ENCODE results near the gene TBC1D16.

Gene TBC1D16

GRCh38 chr17:80035687-80035936, at the start of gene TBC1D16:
TBC1D16 (minus strand) TSS chr17:80035872; CDS start chr17:80013547, 22,325 bp downstream.
- DNase-seq (ENCODE audit: low read depth in 2 of 2), result no peak

GRCh38 chr17:80084773-80085172, 49.1 kb upstream of the TBC1D16 start:
- DNase-seq (ENCODE audit: low read depth in 2 of 2), result no peak

GRCh38 chr17:80083136-80083661, 47.5 kb upstream of the TBC1D16 start:
- no peak for DNase-seq (ENCODE audit: low read depth in 2 of 2)

- peak; percentile 32 to 37 for DNase-seq (ENCODE audit: low read depth in 2 of 2)
Measured at GRCh38 chr17:80082403-80083135, 46.9 kb upstream of the TBC1D16 start.

GRCh38 chr17:80081596-80081995, 45.9 kb upstream of the TBC1D16 start:
- no peak for DNase-seq (ENCODE audit: low read depth in 2 of 2)

GRCh38 chr17:80080081-80080480, 44.4 kb upstream of the TBC1D16 start:
- no peak for DNase-seq (ENCODE audit: low read depth in 2 of 2)

- DNase-seq (ENCODE audit: low read depth in 2 of 2), result no peak
Measured at GRCh38 chr17:80072410-80072809, 36.7 kb upstream of the TBC1D16 start.

GRCh38 chr17:80071116-80071841, 35.6 kb upstream of the TBC1D16 start:
- no peak for DNase-seq (ENCODE audit: low read depth in 2 of 2)

- no peak for DNase-seq (ENCODE audit: low read depth in 2 of 2)
Measured at GRCh38 chr17:80070375-80071115, 34.9 kb upstream of the TBC1D16 start.

- no peak for DNase-seq (ENCODE audit: low read depth in 2 of 2)
Measured at GRCh38 chr17:80068301-80069222, 32.9 kb upstream of the TBC1D16 start.

- no peak for DNase-seq (ENCODE audit: low read depth in 2 of 2)
Measured at GRCh38 chr17:80067393-80067986, 31.8 kb upstream of the TBC1D16 start.

GRCh38 chr17:80065478-80066170, 30.0 kb upstream of the TBC1D16 start:
- no peak for DNase-seq (ENCODE audit: low read depth in 2 of 2)

- DNase-seq (ENCODE audit: low read depth in 2 of 2), result no peak
Measured at GRCh38 chr17:80064696-80065095, 29.0 kb upstream of the TBC1D16 start.

GRCh38 chr17:80063830-80064585, 28.3 kb upstream of the TBC1D16 start:
- no peak for DNase-seq (ENCODE audit: low read depth in 2 of 2)

- no peak for DNase-seq (ENCODE audit: low read depth in 2 of 2)
Measured at GRCh38 chr17:80061421-80061820, 25.7 kb upstream of the TBC1D16 start.

GRCh38 chr17:80060644-80061043, 25.0 kb upstream of the TBC1D16 start:
- DNase-seq (ENCODE audit: low read depth in 2 of 2), result no peak

GRCh38 chr17:80058311-80058955, 22.8 kb upstream of the TBC1D16 start:
- DNase-seq (ENCODE audit: low read depth in 2 of 2), result no peak

- DNase-seq (ENCODE audit: low read depth in 2 of 2), result no peak
Measured at GRCh38 chr17:80055597-80055996, 19.9 kb upstream of the TBC1D16 start.

GRCh38 chr17:80053102-80053501, 17.4 kb upstream of the TBC1D16 start:
- no peak for DNase-seq (ENCODE audit: low read depth in 2 of 2)

All from stimulated activated CD8-positive, alpha-beta memory T cell treated with anti-CD3 and anti-CD28 coated beads, Interleukin-7, amount 100 ng/mL, for 4 hours (primary cell).